Activated T-helper 2 cell treated with anti-CD3 and anti-CD28 coated beads, Interferon-gamma antibody, Interleukin-2, Interleukin-4, amounts not matched to agents 10 μg/mL and 5 μg/mL and 100 μg/mL, durations not matched to agents 14 hours and 24 hours and 36 hours (primary cell): ENCODE data around the gene ZNF208. TPM values are rescaled to one million over a fixed set of nuclear protein-coding genes. Genes with fewer than 3 reads are reported as not detected.
A peak's percentile ranks its signal among the peaks of the same experiment; 100 is the strongest.
"Not testable (repeated sequence)": the region's sequence is repeated elsewhere in the genome, so short reads cannot be mapped to it uniquely, and the experiment has no call there.

ENCODE experiments used
- DNase-seq: peaks from one replicate; pipeline ENCODE4 v3.0.0; 2021; ENCODE audit warnings: low spot score
- H3K27ac Mint-ChIP-seq: one replicate; pipeline ENCODE4 v1.8.0; 2021; ENCODE audit warnings: mixed read lengths
- H3K27me3 Mint-ChIP-seq: one replicate; pipeline ENCODE4 v1.8.0; 2021; ENCODE audit warnings: low read depth, mixed read lengths
- H3K36me3 Mint-ChIP-seq: one replicate; pipeline ENCODE4 v1.8.0; 2021; ENCODE audit warnings: low read depth, mixed read lengths
- H3K4me1 Mint-ChIP-seq: one replicate; pipeline ENCODE4 v1.8.0; 2021; ENCODE audit warnings: low read depth, mixed read lengths
- H3K4me3 Mint-ChIP-seq: one replicate; pipeline ENCODE4 v1.8.0; 2021; ENCODE audit warnings: low read depth, mild to moderate bottlenecking, moderate library complexity, mixed read lengths
- H3K9me3 Mint-ChIP-seq: one replicate; pipeline ENCODE4 v1.8.0; 2021; ENCODE audit warnings: mixed read lengths
- intact Hi-C: fragments of 100-400 bp; cut with micrococcal nuclease; formaldehyde crosslinking; loops from one replicate; pipeline ENCODE4 v1.15.1; 2023
- total RNA-seq: library from RNA; stranded (reverse); gene quantifications from 2 replicates; pipeline ENCODE4 v1.2.3, GENCODE V29; 2022

The ZNF208 gene
- 0.05 and 0.48 TPM in 2 replicates for total RNA-seq

GRCh38 chr19:22010437-22011143, at the start of gene ZNF208:
Gene ZNF208 (minus strand): TSS chr19:22010943. CDS start chr19:22010794, 149 bp downstream.
- H3K36me3 Mint-ChIP-seq, intact Hi-C loops, DNase-seq, H3K4me3 Mint-ChIP-seq, H3K27me3 Mint-ChIP-seq, H3K4me1 Mint-ChIP-seq, H3K27ac Mint-ChIP-seq: not testable (repeated sequence)
- H3K9me3 Mint-ChIP-seq = peaks cover 56% of the 10 kb centered on the region

DNA sequence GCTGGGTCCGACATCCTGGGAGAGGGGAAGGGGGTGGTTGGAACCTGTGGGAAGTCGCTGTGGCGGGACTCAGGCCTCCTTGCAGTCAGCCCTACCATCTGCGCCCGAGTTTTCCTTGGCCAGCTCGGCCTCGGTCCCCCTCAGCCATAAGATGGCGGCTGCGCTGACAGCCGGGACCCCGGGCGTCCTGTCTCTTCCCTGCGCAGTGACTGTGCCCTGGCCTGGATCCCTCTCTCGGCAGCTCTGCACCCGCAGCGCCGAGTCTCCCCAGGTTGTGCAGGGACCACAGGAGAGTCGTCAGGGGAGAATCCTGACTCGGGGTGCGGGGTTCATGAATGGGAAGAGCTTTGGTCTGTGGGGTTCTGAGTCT, 41.9 kb upstream of the ZNF208 start:
- no peaks in the 10 kb centered on the region for H3K27me3 Mint-ChIP-seq
- no peaks in the 10 kb centered on the region for H3K4me1 Mint-ChIP-seq
- H3K4me3 Mint-ChIP-seq = peak overlapping the region; percentile 92
- peaks cover 26% of the 10 kb centered on the region for H3K36me3 Mint-ChIP-seq
- H3K9me3 Mint-ChIP-seq = peaks cover 40% of the 10 kb centered on the region
- intact Hi-C loops = no loop called here
- DNase-seq = no peak
- peak overlapping the region; percentile 85 for H3K27ac Mint-ChIP-seq

- H3K27me3 Mint-ChIP-seq, DNase-seq, H3K4me3 Mint-ChIP-seq, H3K27ac Mint-ChIP-seq, H3K36me3 Mint-ChIP-seq, H3K4me1 Mint-ChIP-seq, intact Hi-C loops: not testable (repeated sequence)
- peaks cover 68% of the 10 kb centered on the region for H3K9me3 Mint-ChIP-seq
Measured at GRCh38 chr19:22041151-22041550, 30.4 kb upstream of the ZNF208 start.

DNA sequence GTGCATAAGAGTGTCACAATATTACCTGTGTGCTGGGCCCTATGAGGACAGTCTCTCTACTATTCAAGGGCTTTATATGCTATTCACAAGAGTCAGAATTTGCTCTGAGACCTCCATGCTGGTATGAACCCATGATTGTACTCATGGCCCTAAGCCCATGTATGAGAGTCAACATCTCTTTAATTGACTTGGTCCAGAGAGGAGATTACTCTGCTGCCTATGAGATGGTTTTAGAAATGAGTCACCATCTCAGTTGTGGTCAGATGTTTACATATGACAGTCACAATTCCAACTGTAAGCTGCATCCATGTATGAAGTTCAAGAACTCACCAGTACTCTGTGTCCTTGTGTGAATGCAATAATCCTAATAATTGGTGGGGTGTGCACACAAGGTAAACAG, 19.9 kb upstream of the ZNF208 start:
- H3K27ac Mint-ChIP-seq = no peak overlapping the region
- no peaks in the 10 kb centered on the region for H3K4me1 Mint-ChIP-seq
- no peak overlapping the region for H3K4me3 Mint-ChIP-seq
- DNase-seq = no peak
- H3K36me3 Mint-ChIP-seq = no peaks in the 10 kb centered on the region
- peaks cover 67% of the 10 kb centered on the region for H3K9me3 Mint-ChIP-seq
- intact Hi-C loops = no loop called here
- H3K27me3 Mint-ChIP-seq = no peaks in the 10 kb centered on the region

DNA sequence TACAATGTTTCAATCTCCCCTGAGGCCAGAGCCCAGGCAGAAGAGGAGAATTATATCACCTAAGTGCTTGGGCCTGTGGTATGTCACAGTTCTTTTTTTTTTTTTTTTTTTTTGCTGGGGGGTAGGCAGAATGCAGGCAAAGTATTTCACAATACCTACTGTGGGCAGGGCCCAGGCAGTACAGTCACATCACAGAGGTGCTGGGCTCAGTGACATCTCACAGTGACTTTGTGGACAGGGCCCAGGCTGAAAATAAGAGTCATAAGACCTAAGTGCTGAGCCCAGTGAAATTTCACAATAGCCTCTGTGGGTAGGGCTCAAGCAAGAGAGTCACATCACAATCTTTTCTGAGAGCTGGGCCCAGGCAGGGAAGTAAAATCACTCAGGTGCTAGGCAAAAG, 15.9 kb upstream of the ZNF208 start:
- intact Hi-C loops = no loop called here

DNA sequence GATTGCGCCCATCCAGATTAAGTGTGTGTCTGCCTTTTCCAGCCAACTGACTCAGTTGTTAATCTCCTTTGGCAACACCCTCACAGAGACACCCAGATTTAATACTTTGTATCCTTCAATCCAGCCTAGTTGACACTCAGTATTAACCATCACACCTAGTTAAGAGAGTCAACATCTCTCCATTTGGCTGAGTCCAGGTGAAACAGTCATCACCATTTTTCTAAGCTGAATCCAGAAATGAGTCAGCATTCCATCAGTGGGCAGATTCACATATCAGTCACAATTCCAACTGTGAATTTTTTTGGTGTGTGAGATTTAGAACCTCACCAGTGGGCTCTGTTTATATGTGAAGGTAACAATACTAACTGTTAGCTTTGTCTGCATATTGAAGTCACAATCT, 14.8 kb upstream of the ZNF208 start:
- peaks cover 76% of the 10 kb centered on the region for H3K9me3 Mint-ChIP-seq
- not testable (repeated sequence) for H3K4me3 Mint-ChIP-seq

More for the DNA sequence above, 15.9 kb upstream of the ZNF208 start:
- Mint-ChIP-seq H3K4me1 (no peaks in the 10 kb centered on the region), H3K27me3 (no peaks in the 10 kb centered on the region), H3K9me3 (peaks cover 69% of the 10 kb centered on the region), H3K4me3 (no peak overlapping the region), H3K36me3 (no peaks in the 10 kb centered on the region), H3K27ac (no peak overlapping the region)
- no peak for DNase-seq

DNA sequence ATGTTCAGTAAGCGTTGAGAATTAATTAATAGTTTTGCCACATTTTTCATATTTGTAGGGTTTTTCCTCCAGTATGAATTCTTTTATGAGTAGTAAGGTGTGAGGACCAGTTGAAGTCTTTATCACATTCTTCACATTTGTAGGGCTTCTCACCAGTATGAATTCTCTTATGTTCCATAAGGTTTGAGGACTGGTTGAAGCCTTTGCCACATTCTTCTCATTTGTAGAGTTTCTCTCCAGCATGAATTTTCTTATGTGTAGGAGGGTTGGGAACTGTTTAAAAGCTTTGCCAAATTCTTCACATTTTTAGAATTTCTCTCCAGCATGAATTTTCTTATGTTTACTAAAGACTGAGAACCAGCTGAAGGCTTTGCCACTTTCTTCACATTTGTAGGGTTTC, 40.3 kb downstream of the ZNF208 start:
- H3K36me3 Mint-ChIP-seq = peaks cover 4% of the 10 kb centered on the region
- no peak overlapping the region for H3K27ac Mint-ChIP-seq
- intact Hi-C loops = no loop called here
- no peaks in the 10 kb centered on the region for H3K4me1 Mint-ChIP-seq
- peaks cover 83% of the 10 kb centered on the region for H3K9me3 Mint-ChIP-seq
- DNase-seq = no peak
- H3K4me3 Mint-ChIP-seq = no peak overlapping the region
- no peaks in the 10 kb centered on the region for H3K27me3 Mint-ChIP-seq

More for the DNA sequence above, 14.8 kb upstream of the ZNF208 start:
- H3K4me1 Mint-ChIP-seq, H3K36me3 Mint-ChIP-seq, H3K27me3 Mint-ChIP-seq, intact Hi-C loops, H3K27ac Mint-ChIP-seq, DNase-seq: not testable (repeated sequence)

DNA sequence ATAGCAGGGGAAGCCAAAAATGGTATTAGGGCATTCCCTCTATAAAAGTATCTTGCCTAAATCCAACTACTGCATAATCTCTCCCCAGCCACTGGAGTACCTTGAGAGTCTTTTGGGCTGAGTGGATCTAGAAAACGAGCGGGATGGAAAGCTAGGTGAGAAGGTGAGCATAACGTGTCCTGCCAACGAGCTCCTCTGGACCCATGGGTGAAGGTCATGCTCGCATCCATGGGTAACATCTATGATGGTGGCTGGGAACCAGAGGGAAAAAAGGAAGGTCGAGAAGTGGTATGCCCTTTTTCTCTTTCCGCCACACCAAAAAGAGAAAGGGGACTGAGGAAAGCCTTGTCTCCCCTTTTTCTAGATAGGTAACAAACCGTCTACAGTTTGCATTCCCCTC, 63.0 kb downstream of the ZNF208 start:
- H3K27me3 Mint-ChIP-seq = no peaks in the 10 kb centered on the region
- H3K4me3 Mint-ChIP-seq = no peak overlapping the region
- no peak overlapping the region for H3K27ac Mint-ChIP-seq
- intact Hi-C loops = no loop called here
- DNase-seq = no peak
- no peaks in the 10 kb centered on the region for H3K36me3 Mint-ChIP-seq
- H3K9me3 Mint-ChIP-seq = peaks cover 39% of the 10 kb centered on the region
- no peaks in the 10 kb centered on the region for H3K4me1 Mint-ChIP-seq

GRCh38 chr19:21940684-21941083, 70.1 kb downstream of the ZNF208 start:
- H3K27ac Mint-ChIP-seq = no peak overlapping the region
- H3K4me3 Mint-ChIP-seq = no peak overlapping the region
- peaks cover 37% of the 10 kb centered on the region for H3K9me3 Mint-ChIP-seq
- no peaks in the 10 kb centered on the region for H3K27me3 Mint-ChIP-seq
- intact Hi-C loops = no loop called here
- no peaks in the 10 kb centered on the region for H3K4me1 Mint-ChIP-seq
- DNase-seq = no peak
- H3K36me3 Mint-ChIP-seq = no peaks in the 10 kb centered on the region

- Mint-ChIP-seq H3K9me3 (peaks cover 74% of the 10 kb centered on the region), H3K4me3 (no peak overlapping the region), H3K27me3 (no peaks in the 10 kb centered on the region), H3K27ac (no peak overlapping the region), H3K4me1 (no peaks in the 10 kb centered on the region), H3K36me3 (no peaks in the 10 kb centered on the region)
- intact Hi-C loops = no loop called here
- DNase-seq = no peak
Measured at GRCh38 chr19:21934593-21934992, 76.2 kb downstream of the ZNF208 start.

DNA sequence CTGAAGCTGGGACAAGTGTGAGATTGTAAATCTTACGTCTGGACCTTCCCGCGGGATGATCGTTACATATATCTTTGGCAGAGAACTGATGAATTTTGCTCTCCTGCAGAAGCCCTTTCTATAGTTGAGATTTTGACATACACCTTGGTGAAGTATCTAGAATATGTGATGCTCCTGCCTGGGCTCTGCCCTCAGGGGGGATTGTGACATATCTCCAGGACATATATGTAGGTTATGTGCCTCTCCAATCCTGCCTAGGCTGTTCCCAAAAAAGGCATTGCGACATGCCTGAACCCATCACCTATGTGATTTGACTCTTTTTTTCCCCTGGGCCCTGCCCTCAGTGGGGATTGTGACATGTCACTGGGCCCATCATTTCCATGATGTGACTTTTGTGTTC, 76.6 kb downstream of the ZNF208 start:
- no peaks in the 10 kb centered on the region for H3K27me3 Mint-ChIP-seq
- intact Hi-C loops = no loop called here
- H3K27ac Mint-ChIP-seq = no peak overlapping the region
- peaks cover 75% of the 10 kb centered on the region for H3K9me3 Mint-ChIP-seq
- DNase-seq = no peak
- no peaks in the 10 kb centered on the region for H3K36me3 Mint-ChIP-seq
- H3K4me3 Mint-ChIP-seq = no peak overlapping the region
- H3K4me1 Mint-ChIP-seq = no peaks in the 10 kb centered on the region

DNA sequence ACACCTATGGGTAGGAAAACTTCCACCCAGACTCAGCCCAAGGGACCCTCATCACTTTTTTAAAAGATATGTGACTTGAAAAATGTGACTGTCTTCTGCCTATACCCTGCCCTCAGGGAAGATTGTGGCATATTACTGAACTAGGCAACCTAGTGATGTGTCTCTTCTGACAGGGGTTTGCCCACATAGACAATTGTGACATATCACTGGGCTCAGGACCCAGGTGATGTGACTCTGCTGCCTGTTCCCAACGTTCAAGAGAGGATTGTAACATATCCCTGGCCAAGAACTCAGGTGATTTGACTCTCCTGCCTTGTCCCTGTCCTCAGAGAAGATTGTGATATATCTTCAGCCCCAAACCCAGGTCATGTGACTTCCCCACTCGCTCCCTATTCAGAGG, 88.5 kb downstream of the ZNF208 start:
- H3K4me1 Mint-ChIP-seq = no peaks in the 10 kb centered on the region
- no peak overlapping the region for H3K27ac Mint-ChIP-seq
- H3K4me3 Mint-ChIP-seq = no peak overlapping the region
- no peak for DNase-seq
- peaks cover 70% of the 10 kb centered on the region for H3K9me3 Mint-ChIP-seq
- H3K27me3 Mint-ChIP-seq = no peaks in the 10 kb centered on the region
- intact Hi-C loops = no loop called here
- no peaks in the 10 kb centered on the region for H3K36me3 Mint-ChIP-seq

GRCh38 chr19:21921691-21922180, 89.0 kb downstream of the ZNF208 start:
- no peak overlapping the region for H3K4me3 Mint-ChIP-seq
- intact Hi-C loops = no loop called here
- H3K36me3 Mint-ChIP-seq = no peaks in the 10 kb centered on the region
- no peaks in the 10 kb centered on the region for H3K4me1 Mint-ChIP-seq
- DNase-seq = no peak
- peaks cover 72% of the 10 kb centered on the region for H3K9me3 Mint-ChIP-seq
- no peak overlapping the region for H3K27ac Mint-ChIP-seq
- no peaks in the 10 kb centered on the region for H3K27me3 Mint-ChIP-seq
